ENCODE results near the gene MLLT3. TPM values are rescaled to one million over a fixed set of nuclear protein-coding genes. Genes with fewer than 3 reads are reported as not detected.

MLLT3 gene
- total and polyA plus RNA-seq, 2 experiments from 2014 or later = 40.0 to 58.3 TPM

DNA sequence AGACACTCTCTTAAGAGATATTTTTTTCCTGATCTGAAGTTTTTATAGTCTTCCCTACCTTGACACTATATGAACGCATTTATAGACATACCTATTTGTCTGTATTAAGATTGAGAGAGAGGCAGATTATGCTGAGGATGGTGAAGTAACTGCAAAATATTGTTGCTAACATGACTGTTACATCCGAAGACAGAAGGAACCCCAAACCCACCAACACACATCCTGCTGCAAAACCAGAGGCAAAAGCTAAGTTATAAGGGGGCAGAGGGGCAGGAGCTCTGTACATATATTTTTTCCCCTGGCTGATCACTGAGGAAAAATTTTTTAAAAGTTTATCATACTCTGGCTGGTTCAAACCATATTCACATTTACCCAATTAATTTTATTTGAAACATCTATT lies 279.0 kb downstream of the MLLT3 start:
- no peak overlapping the region for H3K4me3 ChIP-seq
- H3K36me3 ChIP-seq = peaks cover 11% of the 10 kb centered on the region
- H3K4me1 ChIP-seq (ENCODE audit: low read depth) = peaks cover 2% of the 10 kb centered on the region
- H3K27me3 ChIP-seq = no peaks in the 10 kb centered on the region
- TF ChIP-seq, protein P1, sequence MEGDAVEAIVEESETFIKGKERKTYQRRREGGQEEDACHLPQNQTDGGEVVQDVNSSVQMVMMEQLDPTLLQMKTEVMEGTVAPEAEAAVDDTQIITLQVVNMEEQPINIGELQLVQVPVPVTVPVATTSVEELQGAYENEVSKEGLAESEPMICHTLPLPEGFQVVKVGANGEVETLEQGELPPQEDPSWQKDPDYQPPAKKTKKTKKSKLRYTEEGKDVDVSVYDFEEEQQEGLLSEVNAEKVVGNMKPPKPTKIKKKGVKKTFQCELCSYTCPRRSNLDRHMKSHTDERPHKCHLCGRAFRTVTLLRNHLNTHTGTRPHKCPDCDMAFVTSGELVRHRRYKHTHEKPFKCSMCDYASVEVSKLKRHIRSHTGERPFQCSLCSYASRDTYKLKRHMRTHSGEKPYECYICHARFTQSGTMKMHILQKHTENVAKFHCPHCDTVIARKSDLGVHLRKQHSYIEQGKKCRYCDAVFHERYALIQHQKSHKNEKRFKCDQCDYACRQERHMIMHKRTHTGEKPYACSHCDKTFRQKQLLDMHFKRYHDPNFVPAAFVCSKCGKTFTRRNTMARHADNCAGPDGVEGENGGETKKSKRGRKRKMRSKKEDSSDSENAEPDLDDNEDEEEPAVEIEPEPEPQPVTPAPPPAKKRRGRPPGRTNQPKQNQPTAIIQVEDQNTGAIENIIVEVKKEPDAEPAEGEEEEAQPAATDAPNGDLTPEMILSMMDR (IDR thresholded peaks at IDR 0.05; ENCODE audit: low read depth, low read length) = no peak
- no peak for DNase-seq (ENCODE audit: low read depth in 1 of 2, low spot score in 1 of 2)
- no peak overlapping the region for H3K27ac ChIP-seq
- H3K9me3 ChIP-seq (ENCODE audit: low read depth) = no peaks in the 10 kb centered on the region

- DNase-seq (ENCODE audit: low read depth in 1 of 2, low spot score in 1 of 2) = no peak
- no peak overlapping the region for H3K27ac ChIP-seq
- TF ChIP-seq, protein P1 (IDR thresholded peaks at IDR 0.05; ENCODE audit: low read depth, low read length) = no peak
- no peak overlapping the region for H3K4me3 ChIP-seq
- H3K4me1 ChIP-seq (ENCODE audit: low read depth) = peaks cover 2% of the 10 kb centered on the region
- peaks cover 2% of the 10 kb centered on the region for H3K36me3 ChIP-seq
- H3K27me3 ChIP-seq = no peaks in the 10 kb centered on the region
- no peaks in the 10 kb centered on the region for H3K9me3 ChIP-seq (ENCODE audit: low read depth)
These were observed 281.8 kb downstream of the MLLT3 start for GRCh38 chr9:20340511-20340861.

DNA sequence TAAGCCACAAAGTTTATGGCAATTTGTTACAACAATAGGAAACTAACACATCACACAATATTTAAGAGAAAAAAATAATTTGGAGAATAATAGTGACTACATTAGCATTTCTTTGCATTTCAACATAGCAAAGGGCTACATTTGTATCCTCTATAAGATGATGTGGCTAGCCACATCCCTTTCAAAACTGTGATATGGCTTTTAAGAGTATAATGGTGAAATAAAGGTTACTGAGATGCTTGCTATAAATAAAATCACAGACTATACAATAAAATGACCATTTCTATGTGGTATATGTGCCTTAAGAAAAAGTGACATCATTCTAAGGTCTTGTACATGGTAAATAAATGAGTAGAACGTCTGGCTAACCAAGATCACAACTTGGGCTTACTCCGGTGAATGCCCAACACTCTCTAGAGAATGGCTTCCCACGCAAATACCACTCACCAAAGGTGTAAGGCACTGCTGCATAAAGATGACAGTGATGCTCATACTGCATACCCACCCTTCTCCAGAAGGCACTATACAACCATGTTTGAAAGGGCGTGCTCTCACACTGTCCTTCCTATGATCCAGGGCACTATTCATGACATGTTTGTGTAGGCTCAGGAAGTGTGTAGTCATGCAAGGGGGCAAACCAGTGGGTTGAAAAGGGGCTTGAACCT lies 286.5 kb downstream of the MLLT3 start:
- DNase-seq (ENCODE audit: low read depth in 1 of 2, low spot score in 1 of 2) = no peak
- H3K9me3 ChIP-seq (ENCODE audit: low read depth) = no peaks in the 10 kb centered on the region
- TF ChIP-seq, protein P1 (IDR thresholded peaks at IDR 0.05; ENCODE audit: low read depth, low read length) = no peak
- H3K4me1 ChIP-seq (ENCODE audit: low read depth) = peaks cover 6% of the 10 kb centered on the region
- no peak overlapping the region for H3K4me3 ChIP-seq
- H3K27me3 ChIP-seq = no peaks in the 10 kb centered on the region
- H3K36me3 ChIP-seq = no peaks in the 10 kb centered on the region
- no peak overlapping the region for H3K27ac ChIP-seq

DNA sequence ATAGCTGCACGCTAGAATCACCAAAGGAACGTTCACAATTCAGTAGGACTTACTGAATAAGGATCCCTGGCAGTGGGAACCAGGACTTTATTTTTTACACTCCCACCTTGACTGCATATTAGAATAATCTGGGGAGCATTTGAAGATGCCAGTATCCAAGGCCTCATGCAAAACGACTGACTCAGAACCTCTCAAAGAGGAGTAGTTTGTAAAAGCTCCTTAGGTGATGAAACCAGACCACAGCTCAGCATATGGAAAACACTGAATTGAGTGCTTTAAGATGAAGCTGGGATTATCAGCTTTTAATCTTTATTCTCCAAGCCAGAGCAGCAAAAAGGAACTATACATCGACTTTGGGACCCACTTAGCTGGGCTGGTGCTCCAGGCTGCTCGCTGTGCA lies 288.3 kb downstream of the MLLT3 start:
- no peak for DNase-seq (ENCODE audit: low read depth in 1 of 2, low spot score in 1 of 2)
- no peaks in the 10 kb centered on the region for H3K27me3 ChIP-seq
- no peak overlapping the region for H3K4me3 ChIP-seq
- H3K27ac ChIP-seq = peak overlapping the region; percentile 1
- H3K36me3 ChIP-seq = no peaks in the 10 kb centered on the region
- no peaks in the 10 kb centered on the region for H3K9me3 ChIP-seq (ENCODE audit: low read depth)
- TF ChIP-seq, protein P1 (IDR thresholded peaks at IDR 0.05; ENCODE audit: low read depth, low read length) = no peak
- peaks cover 6% of the 10 kb centered on the region for H3K4me1 ChIP-seq (ENCODE audit: low read depth)

DNA sequence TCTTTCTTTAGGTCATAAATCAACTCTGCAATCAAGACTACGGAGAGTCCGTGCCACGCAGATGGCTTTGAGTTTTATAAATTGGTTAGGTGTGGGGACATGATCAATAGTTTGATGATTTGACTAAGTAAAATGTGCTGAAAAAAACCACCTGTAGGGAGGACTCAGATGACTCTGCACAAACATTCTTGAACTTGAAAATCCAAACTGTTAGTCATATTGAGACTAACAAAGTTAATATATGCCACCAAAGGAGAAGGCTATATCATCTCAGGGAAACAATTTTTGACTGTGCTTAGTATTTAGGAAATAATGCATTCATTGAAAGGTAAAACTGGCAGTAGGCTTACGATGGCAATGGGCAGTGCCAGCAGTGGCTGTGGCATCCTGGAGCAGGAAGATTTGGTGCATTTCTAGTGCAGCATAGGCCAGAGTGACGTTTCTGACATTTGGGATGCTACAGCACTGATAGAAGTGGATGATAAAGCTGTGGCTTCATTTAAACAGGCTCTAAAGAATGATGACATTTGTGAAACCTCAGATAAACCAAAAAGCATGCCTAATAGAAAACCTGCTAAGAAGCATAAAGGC lies 291.1 kb downstream of the MLLT3 start:
- no peaks in the 10 kb centered on the region for H3K36me3 ChIP-seq
- peaks cover 6% of the 10 kb centered on the region for H3K4me1 ChIP-seq (ENCODE audit: low read depth)
- no peaks in the 10 kb centered on the region for H3K27me3 ChIP-seq
- no peaks in the 10 kb centered on the region for H3K9me3 ChIP-seq (ENCODE audit: low read depth)
- TF ChIP-seq, protein P1 (IDR thresholded peaks at IDR 0.05; ENCODE audit: low read depth, low read length) = no peak
- H3K27ac ChIP-seq = no peak overlapping the region
- DNase-seq (ENCODE audit: low read depth in 1 of 2, low spot score in 1 of 2) = no peak
- H3K4me3 ChIP-seq = no peak overlapping the region
